T-helper 17 cell (primary cell): ENCODE measurements around the gene ECI1. TPM values are rescaled to one million over a fixed set of nuclear protein-coding genes. Genes with fewer than 3 reads are reported as not detected.

Source experiments
- ATAC-seq: fragments of 150-1000 bp; cut with Tn5 transposase; 2 replicates; pipeline ENCODE4 v1.10.0; 2021; ENCODE audit warnings: mild to moderate bottlenecking, moderate library complexity
- DNase-seq, 3 donors: peaks; one replicate each; pipeline versions ENCODE4 v3.0.0 to v3.0.0-alpha.2; 2020 to 2021
- H3K9me3 ChIP-seq: one replicate; pipeline ENCODE4 v1.7.0; 2013; ENCODE audit warnings: low read length, mild to moderate bottlenecking; ENCODE audit not compliant: control insufficient read depth, poor library complexity, severe bottlenecking
- H3K27ac Mint-ChIP-seq: one replicate; pipeline ENCODE4 v1.8.0; 2022; ENCODE audit warnings: mild to moderate bottlenecking, moderate library complexity, mixed read lengths
- H3K27me3 Mint-ChIP-seq: one replicate; pipeline ENCODE4 v1.8.0; 2022; ENCODE audit warnings: mixed read lengths
- H3K36me3 Mint-ChIP-seq: one replicate; pipeline ENCODE4 v1.8.0; 2022; ENCODE audit warnings: low read depth, mixed read lengths
- H3K4me1 Mint-ChIP-seq: one replicate; pipeline ENCODE4 v1.8.0; 2022; ENCODE audit warnings: mild to moderate bottlenecking, mixed read lengths
- H3K4me3 Mint-ChIP-seq: one replicate; pipeline ENCODE4 v1.8.0; 2022; ENCODE audit warnings: mild to moderate bottlenecking, moderate library complexity, mixed read lengths
- total RNA-seq, 4 donors: library from RNA in 2 of 4; stranded (reverse) in 2 of 4; gene quantifications; one replicate each; pipeline ENCODE4 v1.2.3 and lab custom pipeline; 2022 to 2026

The ECI1 gene
- total RNA-seq, 2 donors from 2014 or later = 15.2 TPM

GRCh38 chr16:2195322-2196161, 55.8 kb downstream of the ECI1 start:
- no peak for DNase-seq
- no peaks in the 10 kb centered on the region for H3K9me3 ChIP-seq
- Mint-ChIP-seq H3K4me3 (peak overlapping the region; percentile 57), H3K27me3 (peaks cover 29% of the 10 kb centered on the region), H3K4me1 (peaks cover 6% of the 10 kb centered on the region), H3K36me3 (no peaks in the 10 kb centered on the region), H3K27ac (no peak overlapping the region)
- peak; percentile 34 for ATAC-seq

- Mint-ChIP-seq H3K27ac (no peak overlapping the region), H3K36me3 (no peaks in the 10 kb centered on the region), H3K27me3 (peaks cover 29% of the 10 kb centered on the region), H3K4me1 (peaks cover 6% of the 10 kb centered on the region), H3K4me3 (peak overlapping the region; percentile 63)
- peak in 1 of 3 donors; percentile 23 for DNase-seq
- H3K9me3 ChIP-seq = no peaks in the 10 kb centered on the region
- peak; percentile 73 for ATAC-seq
Observed at GRCh38 chr16:2194852-2195321, 56.5 kb downstream of the ECI1 start.

- Mint-ChIP-seq H3K36me3 (no peaks in the 10 kb centered on the region), H3K27me3 (peaks cover 29% of the 10 kb centered on the region), H3K4me1 (peaks cover 6% of the 10 kb centered on the region), H3K27ac (no peak overlapping the region), H3K4me3 (peak overlapping the region; percentile 63)
- no peak for ATAC-seq
- no peaks in the 10 kb centered on the region for H3K9me3 ChIP-seq
- no peak for DNase-seq
Observed at GRCh38 chr16:2194166-2194834, 57.1 kb downstream of the ECI1 start.

GRCh38 chr16:2191446-2191706, 60.0 kb downstream of the ECI1 start:
- peaks cover 4% of the 10 kb centered on the region for H3K4me1 Mint-ChIP-seq
- no peak overlapping the region for H3K4me3 Mint-ChIP-seq
- DNase-seq = no peak
- H3K27ac Mint-ChIP-seq = no peak overlapping the region
- no peaks in the 10 kb centered on the region for H3K36me3 Mint-ChIP-seq
- ATAC-seq = no peak
- no peaks in the 10 kb centered on the region for H3K9me3 ChIP-seq
- H3K27me3 Mint-ChIP-seq = peaks cover 10% of the 10 kb centered on the region

GRCh38 chr16:2190659-2191445, 60.5 kb downstream of the ECI1 start:
- no peak overlapping the region for H3K27ac Mint-ChIP-seq
- peaks cover 10% of the 10 kb centered on the region for H3K27me3 Mint-ChIP-seq
- no peaks in the 10 kb centered on the region for H3K9me3 ChIP-seq
- H3K36me3 Mint-ChIP-seq = no peaks in the 10 kb centered on the region
- no peak for DNase-seq
- ATAC-seq = no peak
- peaks cover 4% of the 10 kb centered on the region for H3K4me1 Mint-ChIP-seq
- no peak overlapping the region for H3K4me3 Mint-ChIP-seq

GRCh38 chr16:2190002-2190658, 61.3 kb downstream of the ECI1 start:
- H3K4me3 Mint-ChIP-seq = no peak overlapping the region
- ATAC-seq (no peak), DNase-seq (no peak)
- H3K27ac Mint-ChIP-seq = no peak overlapping the region
- H3K36me3 Mint-ChIP-seq = no peaks in the 10 kb centered on the region
- peaks cover 4% of the 10 kb centered on the region for H3K4me1 Mint-ChIP-seq
- H3K27me3 Mint-ChIP-seq = peaks cover 7% of the 10 kb centered on the region
- no peaks in the 10 kb centered on the region for H3K9me3 ChIP-seq

Other genes with a start within 250 kb of the ECI1 start
- 10 to 100 TPM; 45.2 to 46.7 TPM for gene ZNF598, start 241.8 kb downstream of the ECI1 start, total RNA-seq
- gene NPW, start 231.8 kb downstream of the ECI1 start, total RNA-seq = 1 to 10 TPM in 1 of 2 donors, not detected in 1; 2.0 TPM
- gene NHERF2, start 224.7 kb downstream of the ECI1 start, total RNA-seq = 1 to 10 TPM; 2.2 to 3.9 TPM
- 1 to 10 TPM; 6.7 to 6.8 TPM for gene NTHL1, start 203.8 kb downstream of the ECI1 start, total RNA-seq
- 100 to 1,000 TPM; 123 TPM for gene TSC2, start 203.6 kb downstream of the ECI1 start, total RNA-seq
- 10 to 100 TPM; 86.6 to 88.9 TPM for gene PKD1, start 115.7 kb downstream of the ECI1 start, total RNA-seq
- gene RAB26, start 103.0 kb downstream of the ECI1 start, total RNA-seq = under 1 TPM; 0.21 to 0.57 TPM
- 10 to 100 TPM; 32.4 to 35.0 TPM for gene TRAF7, start 95.8 kb downstream of the ECI1 start, total RNA-seq
- gene CASKIN1, start 55.0 kb downstream of the ECI1 start, total RNA-seq = under 1 TPM in 1 of 2 donors, not detected in 1; 0.05 TPM
- gene MLST8, start 46.1 kb downstream of the ECI1 start, total RNA-seq = 10 to 100 TPM; 28.2 to 31.4 TPM
- gene BRICD5, start 40.7 kb downstream of the ECI1 start, total RNA-seq = 1 to 10 TPM; 2.6 to 4.0 TPM
- 1 to 10 TPM; 7.8 to 9.2 TPM for gene PGP, start 36.7 kb downstream of the ECI1 start, total RNA-seq
- gene E4F1, start 28.0 kb downstream of the ECI1 start, total RNA-seq = 10 to 100 TPM; 32.0 to 33.6 TPM
- under 1 TPM; 0.37 to 0.42 TPM for gene DNASE1L2, start 15.1 kb downstream of the ECI1 start, total RNA-seq
- gene RNPS1, start 16.5 kb upstream of the ECI1 start, total RNA-seq = 100 to 1,000 TPM; 204 to 224 TPM
- gene ABCA3, start 89.1 kb upstream of the ECI1 start, total RNA-seq = 10 to 100 TPM in 1 of 2 donors, 1 to 10 TPM in 1; 8.3 to 10.5 TPM
- gene CCNF, start 177.9 kb upstream of the ECI1 start, total RNA-seq = 1 to 10 TPM; 2.9 to 3.3 TPM
- gene TEDC2, start 208.5 kb upstream of the ECI1 start, total RNA-seq = under 1 TPM; 0.70 to 0.85 TPM
- not detected for gene NTN3, start 219.7 kb upstream of the ECI1 start, total RNA-seq
- 1 to 10 TPM; 4.4 to 8.4 TPM for gene TBC1D24, start 223.5 kb upstream of the ECI1 start, total RNA-seq